Cerebellar cortex (tissue), 1 donor: ENCODE results near the gene TCP1.
A peak's percentile ranks its signal among the peaks of the same experiment; 100 is the strongest.
"Not testable (repeated sequence)": the region's sequence is repeated elsewhere in the genome, so short reads cannot be mapped to it uniquely, and the experiment has no call there.

Source experiments
- DNase-seq: peaks from one replicate; pipeline ENCODE4 v3.0.0-alpha.2; 2015; ENCODE audit warnings: low spot score

TCP1 gene

GRCh38 chr6:159817951-159818739 lies 28.7 kb upstream of the TCP1 start:
- no peak for DNase-seq

DNA sequence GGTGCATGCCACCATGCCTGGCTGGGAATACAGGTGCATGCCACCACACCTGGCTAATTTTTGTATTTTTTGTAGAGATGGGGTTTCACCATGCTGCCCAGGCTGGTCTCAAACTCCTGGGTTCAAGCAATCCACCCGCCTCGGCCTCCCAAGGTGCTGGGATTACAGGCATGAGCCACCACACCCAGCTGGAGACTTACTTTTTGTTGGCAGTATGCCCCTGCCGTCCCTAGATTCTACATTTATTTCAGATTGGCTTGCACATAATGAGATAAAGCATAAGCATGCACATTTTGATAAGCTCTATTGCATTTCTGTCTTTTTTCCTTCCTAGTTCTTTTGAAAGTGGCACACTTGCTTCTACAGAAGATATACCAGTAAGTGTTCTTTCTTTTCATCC lies 27.4 kb upstream of the TCP1 start:
- DNase-seq: not testable (repeated sequence)

- DNase-seq: no peak
Measured at GRCh38 chr6:159815410-159815809, 26.0 kb upstream of the TCP1 start.

- DNase-seq: no peak
Measured at GRCh38 chr6:159813781-159814180, 24.4 kb upstream of the TCP1 start.

GRCh38 chr6:159809149-159809548 lies 19.7 kb upstream of the TCP1 start:
- no peak for DNase-seq

DNA sequence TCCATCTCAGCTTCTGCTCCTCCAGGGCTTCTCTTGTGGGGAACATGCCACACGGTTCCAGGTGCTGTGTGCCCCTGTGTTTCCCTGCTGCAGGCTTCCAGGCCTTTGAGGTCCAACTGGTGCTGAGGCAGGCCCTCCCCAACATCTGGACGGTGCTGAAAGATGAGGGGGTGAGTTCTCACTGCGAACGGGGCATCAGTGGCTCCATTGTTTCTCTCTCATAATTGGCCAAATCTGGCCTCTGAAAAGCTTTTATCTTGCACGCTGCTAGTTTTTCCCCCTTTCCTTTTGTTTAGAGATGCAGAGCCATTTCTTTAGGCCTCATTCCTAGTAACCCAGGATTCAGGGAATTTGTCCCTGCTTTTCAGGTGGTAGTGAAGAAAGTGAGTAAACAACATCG lies 19.2 kb upstream of the TCP1 start:
- no peak for DNase-seq

- no peak for DNase-seq
Measured at GRCh38 chr6:159807150-159807858, 17.9 kb upstream of the TCP1 start.

GRCh38 chr6:159806021-159806458 lies 16.6 kb upstream of the TCP1 start:
- DNase-seq: no peak

GRCh38 chr6:159805440-159806020 lies 16.1 kb upstream of the TCP1 start:
- no peak for DNase-seq

GRCh38 chr6:159804504-159804903 lies 15.1 kb upstream of the TCP1 start:
- no peak for DNase-seq

DNA sequence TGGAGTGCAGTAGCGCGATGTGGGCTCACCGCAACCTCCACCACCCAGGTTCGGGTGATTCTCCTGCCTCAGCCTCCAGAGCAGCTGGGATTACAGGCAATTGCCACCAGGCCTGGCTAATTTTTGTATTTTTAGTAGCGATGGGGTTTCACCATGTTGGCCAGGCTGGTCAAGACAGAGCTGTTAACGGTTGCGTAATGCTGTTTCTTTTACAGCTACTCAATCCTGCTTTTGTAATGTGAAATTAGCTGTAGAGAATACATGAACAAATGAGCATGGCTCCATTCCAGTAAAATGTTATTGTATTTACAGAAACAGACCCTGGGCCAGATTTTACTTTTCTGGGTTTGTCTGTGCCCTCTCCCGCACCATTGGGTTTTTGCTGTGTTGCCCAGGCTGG lies 12.5 kb upstream of the TCP1 start:
- DNase-seq: no peak

DNA sequence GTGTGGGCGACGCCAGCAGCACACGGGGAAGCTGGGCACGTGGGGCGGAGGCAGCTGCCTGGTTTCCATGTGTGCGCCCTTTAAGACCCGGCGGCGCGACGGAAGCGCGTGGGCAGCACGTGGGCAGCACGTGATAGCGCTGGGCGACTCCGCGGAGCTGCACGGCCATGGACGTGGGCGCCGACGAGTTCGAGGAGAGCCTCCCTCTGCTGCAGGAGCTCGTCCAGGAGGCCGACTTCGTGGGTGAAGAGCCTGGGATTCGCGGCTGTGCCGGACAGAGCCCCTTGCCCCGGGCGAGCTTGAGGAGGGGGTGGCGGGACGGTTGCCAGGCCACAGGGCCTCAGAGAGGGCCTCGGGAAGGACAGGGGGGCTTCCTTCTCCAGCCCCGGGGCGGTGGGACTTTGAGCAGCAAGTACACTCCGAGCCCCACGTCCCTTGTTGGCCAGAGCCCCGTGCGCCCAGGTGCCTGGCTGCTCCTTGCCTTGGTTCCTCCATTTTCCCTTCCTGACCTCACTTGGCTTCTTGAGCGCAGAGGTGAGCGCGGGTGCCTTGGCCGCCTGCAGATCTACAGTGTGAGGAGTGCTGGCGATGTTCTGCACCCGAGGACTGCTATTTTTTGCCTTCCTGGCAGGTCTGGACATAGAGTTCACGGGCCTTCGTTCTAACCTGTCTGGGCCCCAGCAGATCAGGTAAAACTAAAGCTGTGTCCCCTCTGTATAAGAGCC lies 10.9 kb upstream of the TCP1 start, which contains the start of gene PNLDC1:
Gene PNLDC1 (plus strand): TSS at position 136 of the 725 bp plus-strand sequence. CDS start 32 bp downstream, at position 168.
- no peak for DNase-seq

- no peak for DNase-seq
Measured at GRCh38 chr6:159797554-159797953, 8.2 kb upstream of the TCP1 start.

DNA sequence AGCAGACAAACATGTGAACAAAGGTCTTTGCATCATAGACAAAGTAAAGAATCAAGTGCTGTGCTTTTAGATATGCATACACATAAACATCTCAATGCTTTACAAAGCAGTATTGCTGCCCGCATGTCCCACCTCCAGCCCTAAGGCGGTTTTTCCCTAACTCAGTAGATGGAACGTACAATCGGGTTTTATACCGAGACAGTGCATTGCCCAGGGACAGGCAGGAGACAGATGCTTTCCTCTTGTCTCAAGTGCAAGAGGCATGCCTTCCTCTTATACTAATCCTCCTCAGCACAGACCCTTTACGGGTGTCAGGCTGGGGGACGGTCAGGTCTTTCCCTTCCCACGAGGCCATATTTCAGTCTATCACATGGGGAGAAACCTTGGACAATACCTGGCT lies 5.6 kb upstream of the TCP1 start:
- DNase-seq: not testable (repeated sequence)

DNA sequence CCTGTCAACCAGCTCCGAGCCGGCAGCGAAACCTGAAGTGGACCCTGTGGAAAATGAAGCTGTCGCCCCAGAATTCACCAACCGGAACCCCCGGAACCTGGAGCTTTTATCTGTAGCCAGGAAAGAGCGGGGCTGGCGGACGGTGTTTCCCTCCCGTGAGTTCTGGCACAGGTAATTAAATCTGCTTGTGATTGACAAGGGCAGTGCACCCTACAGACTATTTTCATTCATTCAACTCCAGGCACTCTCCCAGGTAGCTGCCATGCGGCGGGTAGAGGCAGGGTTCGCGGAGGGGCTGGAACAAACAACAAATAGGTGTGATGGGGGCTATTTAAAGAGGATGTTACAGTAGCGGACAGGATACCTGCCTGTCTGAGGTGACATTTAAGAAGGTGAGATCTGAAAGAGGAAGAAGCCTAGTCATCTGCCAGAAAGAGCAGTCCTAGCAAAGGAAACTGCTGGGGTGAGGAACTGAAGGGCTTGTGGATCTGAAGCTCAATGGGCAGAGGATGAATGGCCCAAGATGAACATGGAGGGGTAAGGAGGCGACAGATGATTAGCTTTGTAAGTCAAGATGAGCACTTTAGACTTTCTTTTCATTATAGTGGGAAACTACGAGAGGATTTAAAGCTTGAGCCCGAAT lies 1.7 kb upstream of the TCP1 start:
- DNase-seq: no peak

GRCh38 chr6:159790149-159790955 lies 950 bp upstream of the TCP1 start, which contains the start of gene MRPL18:
Gene MRPL18, plus strand, starts transcription at chr6:159790467. Its CDS starts 121 bp downstream, at chr6:159790588.
- DNase-seq: peak; percentile 99

DNA sequence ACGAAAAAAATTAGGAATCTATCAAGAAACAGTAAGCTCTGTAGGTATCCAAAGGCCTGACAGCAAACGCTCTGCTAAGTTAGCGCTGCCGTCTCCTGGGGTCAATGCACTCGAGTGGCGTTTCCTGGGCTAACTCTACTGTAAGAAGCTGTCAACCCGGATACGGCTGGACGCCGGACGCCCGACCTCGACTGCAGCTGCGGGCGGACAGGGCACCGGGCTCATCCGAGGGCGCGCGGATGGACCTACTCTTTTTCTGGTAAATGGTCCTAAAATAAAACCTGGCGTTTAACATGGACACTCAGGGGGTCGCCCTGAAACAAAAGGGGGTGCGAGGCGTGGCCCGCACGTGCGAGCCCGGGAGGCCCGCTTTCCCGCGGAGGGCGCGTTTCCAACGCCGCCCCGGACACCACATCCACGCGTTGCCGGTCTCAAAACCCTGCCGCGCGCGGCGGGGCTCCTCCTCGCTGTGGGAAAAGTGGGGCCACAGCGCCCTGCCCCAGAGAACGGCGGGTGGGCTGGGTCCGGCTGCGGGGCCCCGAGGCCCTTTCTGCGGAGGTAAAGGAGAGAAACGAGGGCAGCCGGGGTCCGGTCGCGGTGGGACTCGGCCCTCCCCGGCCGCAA lies 537 bp downstream of the TCP1 start:
- DNase-seq: no peak

DNA sequence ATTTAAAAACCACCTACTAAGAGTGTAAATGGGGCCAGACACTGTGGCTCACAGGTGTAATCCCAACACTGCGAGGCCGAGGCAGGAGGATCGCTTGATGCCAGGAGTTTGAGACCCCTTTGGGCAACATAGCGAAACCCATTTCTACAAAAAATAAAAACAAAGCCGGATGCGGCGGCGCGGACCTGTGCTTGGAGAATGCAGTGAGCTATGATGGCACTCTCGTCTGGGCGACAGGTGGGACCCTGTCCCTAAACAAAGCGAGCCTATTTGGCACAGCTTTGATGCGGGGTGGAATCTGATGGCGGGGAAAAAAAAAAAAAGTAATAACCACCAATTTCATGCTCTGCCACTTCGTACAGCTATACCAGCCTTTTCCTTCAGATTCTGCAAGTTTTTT lies 1.1 kb downstream of the TCP1 start:
- no peak for DNase-seq

- no peak for DNase-seq
Measured at GRCh38 chr6:159778542-159779103, 10.8 kb downstream of the TCP1 start.

GRCh38 chr6:159778131-159778530 lies 11.3 kb downstream of the TCP1 start:
- no peak for DNase-seq
